ENCODE results near the gene CTNNBL1. TPM values are rescaled to one million over a fixed set of nuclear protein-coding genes. Genes with fewer than 3 reads are reported as not detected.

CTNNBL1 gene
- total RNA-seq, 1 donor from 2014 or later = 60.0 TPM

DNA sequence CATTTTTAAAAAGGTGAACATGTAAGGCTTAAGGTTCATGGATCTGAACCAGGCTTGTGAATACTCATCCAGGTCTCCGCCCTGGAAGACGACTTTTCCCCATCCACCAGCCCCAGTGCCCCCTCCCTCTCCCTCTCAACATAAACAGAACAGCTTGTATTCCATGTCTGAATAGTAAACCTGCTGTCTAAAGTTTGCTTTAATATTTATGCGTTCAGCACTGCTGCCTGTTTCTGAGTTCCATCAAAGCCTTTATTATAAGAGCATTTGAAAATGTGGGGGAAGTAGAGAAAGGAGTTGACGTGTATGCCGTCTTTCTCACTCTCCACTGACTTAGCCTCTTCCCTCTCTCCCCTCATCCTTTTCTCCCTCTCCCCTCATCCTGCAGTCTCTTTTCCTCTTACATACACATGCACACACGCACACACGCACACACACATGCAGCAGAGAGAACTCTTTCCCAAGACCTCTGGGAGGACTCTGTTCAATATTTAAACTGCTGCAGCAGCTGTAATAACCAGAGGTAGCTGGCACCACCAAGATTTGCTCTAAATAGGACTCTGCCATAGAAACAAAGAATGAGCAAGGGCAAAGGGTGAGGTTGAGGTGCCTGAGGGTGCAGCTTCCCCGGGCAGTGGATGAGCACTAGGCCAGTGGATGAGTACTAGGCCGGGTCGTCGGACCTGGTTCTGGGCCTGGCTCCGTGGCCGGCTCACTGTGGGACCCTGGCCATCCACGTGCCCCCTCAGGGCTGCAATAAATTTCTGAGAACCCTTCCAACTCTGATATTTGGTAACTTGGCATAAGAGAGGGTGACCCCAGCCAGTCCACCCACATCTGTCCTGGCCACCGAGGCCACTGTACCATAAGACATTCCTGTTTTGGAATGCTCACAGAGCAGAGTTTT, 173.7 kb downstream of the CTNNBL1 start:
- no peak for DNase-seq (ENCODE audit: extremely low spot score, unreplicated experiment)
- Mint-ChIP-seq H3K4me3 (no peak overlapping the region), H3K27me3 (no peaks in the 10 kb centered on the region), H3K9me3 (no peaks in the 10 kb centered on the region), H3K36me3 (peaks cover 18% of the 10 kb centered on the region), H3K4me1 (ENCODE audit: unreplicated experiment) (peaks cover 49% of the 10 kb centered on the region), H3K27ac (no peak overlapping the region)
- TF ChIP-seq, protein P1, sequence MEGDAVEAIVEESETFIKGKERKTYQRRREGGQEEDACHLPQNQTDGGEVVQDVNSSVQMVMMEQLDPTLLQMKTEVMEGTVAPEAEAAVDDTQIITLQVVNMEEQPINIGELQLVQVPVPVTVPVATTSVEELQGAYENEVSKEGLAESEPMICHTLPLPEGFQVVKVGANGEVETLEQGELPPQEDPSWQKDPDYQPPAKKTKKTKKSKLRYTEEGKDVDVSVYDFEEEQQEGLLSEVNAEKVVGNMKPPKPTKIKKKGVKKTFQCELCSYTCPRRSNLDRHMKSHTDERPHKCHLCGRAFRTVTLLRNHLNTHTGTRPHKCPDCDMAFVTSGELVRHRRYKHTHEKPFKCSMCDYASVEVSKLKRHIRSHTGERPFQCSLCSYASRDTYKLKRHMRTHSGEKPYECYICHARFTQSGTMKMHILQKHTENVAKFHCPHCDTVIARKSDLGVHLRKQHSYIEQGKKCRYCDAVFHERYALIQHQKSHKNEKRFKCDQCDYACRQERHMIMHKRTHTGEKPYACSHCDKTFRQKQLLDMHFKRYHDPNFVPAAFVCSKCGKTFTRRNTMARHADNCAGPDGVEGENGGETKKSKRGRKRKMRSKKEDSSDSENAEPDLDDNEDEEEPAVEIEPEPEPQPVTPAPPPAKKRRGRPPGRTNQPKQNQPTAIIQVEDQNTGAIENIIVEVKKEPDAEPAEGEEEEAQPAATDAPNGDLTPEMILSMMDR (conservative IDR thresholded peaks at IDR 0.05) = no peak

DNA sequence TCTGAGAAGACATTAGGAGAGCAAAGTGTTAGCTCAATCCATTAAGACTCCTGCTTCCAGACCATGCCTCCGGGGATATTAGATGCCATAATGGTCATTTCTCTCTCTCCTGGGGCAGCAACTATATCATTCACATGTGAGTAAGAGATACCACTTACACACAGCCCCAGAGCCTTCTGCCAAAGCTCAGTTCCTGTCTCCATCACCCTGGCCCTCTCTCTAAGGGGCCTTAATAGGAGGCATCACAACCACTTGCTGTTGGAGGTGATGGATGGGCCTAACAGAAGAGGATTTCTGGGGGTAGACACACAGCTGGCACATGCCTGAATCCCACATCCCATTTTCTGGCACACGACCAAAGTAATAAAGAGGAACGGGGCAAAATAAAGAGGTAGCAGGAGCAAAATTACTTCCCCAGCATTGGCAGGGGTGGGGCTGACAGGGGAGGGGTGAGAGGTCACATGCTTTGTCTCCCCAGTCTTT, 175.1 kb downstream of the CTNNBL1 start:
- DNase-seq (ENCODE audit: extremely low spot score, unreplicated experiment) = no peak
- Mint-ChIP-seq H3K4me3 (no peak overlapping the region), H3K27ac (no peak overlapping the region), H3K4me1 (ENCODE audit: unreplicated experiment) (peaks cover 43% of the 10 kb centered on the region), H3K36me3 (peaks cover 10% of the 10 kb centered on the region), H3K9me3 (no peaks in the 10 kb centered on the region), H3K27me3 (no peaks in the 10 kb centered on the region)
- TF ChIP-seq, protein P1 (conservative IDR thresholded peaks at IDR 0.05) = no peak

DNA sequence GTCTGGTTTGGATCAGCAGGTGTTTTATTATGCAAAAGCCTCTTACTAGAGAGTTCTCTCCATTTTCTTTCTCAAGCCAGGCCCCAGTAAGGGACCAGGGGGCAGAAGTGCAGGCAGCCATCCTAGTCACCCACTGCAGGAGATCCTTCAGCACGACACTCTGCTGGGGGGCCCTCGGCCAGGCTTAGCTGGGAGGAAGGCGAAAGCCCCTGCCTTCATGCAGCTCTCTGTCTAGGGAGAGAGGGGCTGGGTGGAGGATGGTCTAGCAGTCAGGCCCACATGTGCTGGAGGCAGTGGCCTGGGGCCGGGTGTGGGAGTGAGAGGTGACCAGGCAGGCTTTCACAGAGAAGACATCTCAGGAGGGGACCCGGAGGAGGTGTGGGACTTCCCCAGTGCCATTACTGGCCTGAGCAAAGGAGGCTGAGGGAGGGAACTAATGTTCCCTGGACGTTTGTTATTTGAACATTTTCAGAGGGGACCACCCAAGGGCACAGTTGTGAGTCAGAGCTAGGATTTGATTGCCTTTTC, 175.6 kb downstream of the CTNNBL1 start:
- Mint-ChIP-seq H3K27ac (no peak overlapping the region), H3K27me3 (no peaks in the 10 kb centered on the region), H3K4me3 (no peak overlapping the region), H3K4me1 (ENCODE audit: unreplicated experiment) (peaks cover 39% of the 10 kb centered on the region), H3K9me3 (no peaks in the 10 kb centered on the region), H3K36me3 (peaks cover 13% of the 10 kb centered on the region)
- TF ChIP-seq, protein P1 (conservative IDR thresholded peaks at IDR 0.05) = no peak
- no peak for DNase-seq (ENCODE audit: extremely low spot score, unreplicated experiment)

DNA sequence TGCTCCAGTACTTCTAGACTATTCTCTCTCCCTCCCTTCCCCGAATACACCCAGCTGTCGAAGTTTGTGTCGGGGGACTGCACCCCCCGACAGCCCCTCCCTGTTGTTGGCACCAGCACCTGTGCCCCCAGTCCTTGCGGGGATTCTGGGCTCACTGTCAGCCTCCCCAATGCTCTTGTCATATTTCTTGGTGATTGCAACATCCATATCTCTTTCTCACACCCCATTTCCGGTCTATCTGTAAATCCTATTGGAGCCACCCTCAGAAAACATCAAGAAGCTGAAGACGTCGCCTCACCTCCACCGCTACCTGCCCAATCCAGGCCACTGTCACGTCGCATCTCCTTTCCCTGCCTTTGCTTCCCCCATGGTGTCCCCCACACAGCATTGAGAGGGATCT, 176.5 kb downstream of the CTNNBL1 start:
- DNase-seq (ENCODE audit: extremely low spot score, unreplicated experiment) = no peak
- no peak overlapping the region for H3K4me3 Mint-ChIP-seq
- H3K4me1 Mint-ChIP-seq (ENCODE audit: unreplicated experiment) = peaks cover 34% of the 10 kb centered on the region
- H3K27ac Mint-ChIP-seq = peak overlapping the region; percentile 10
- TF ChIP-seq, protein P1 (conservative IDR thresholded peaks at IDR 0.05) = no peak
- H3K9me3 Mint-ChIP-seq = no peaks in the 10 kb centered on the region
- no peaks in the 10 kb centered on the region for H3K27me3 Mint-ChIP-seq
- peaks cover 13% of the 10 kb centered on the region for H3K36me3 Mint-ChIP-seq

DNA sequence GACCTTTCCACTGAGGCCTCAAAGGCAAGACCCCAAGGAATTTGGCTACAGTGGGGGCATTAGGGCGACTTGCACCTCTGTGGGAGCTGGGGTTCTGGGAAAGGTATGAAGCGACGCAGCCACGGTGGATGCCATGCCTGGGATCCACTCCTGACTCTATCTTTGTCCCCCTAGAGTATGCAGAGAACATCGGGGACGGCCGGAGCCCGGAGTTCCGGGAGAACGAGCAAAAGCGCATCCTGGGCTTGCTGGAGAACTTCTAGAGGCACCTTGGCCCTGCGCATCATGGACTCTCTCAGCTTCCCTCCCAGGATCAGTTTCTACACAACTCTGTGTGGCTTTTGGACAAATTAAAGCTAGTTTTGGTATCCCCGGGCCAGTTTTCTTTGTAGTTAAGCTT, 177.9 kb downstream of the CTNNBL1 start:
- Mint-ChIP-seq H3K27me3 (no peaks in the 10 kb centered on the region), H3K36me3 (peaks cover 13% of the 10 kb centered on the region), H3K9me3 (no peaks in the 10 kb centered on the region), H3K27ac (no peak overlapping the region), H3K4me3 (no peak overlapping the region), H3K4me1 (ENCODE audit: unreplicated experiment) (peaks cover 34% of the 10 kb centered on the region)
- no peak for DNase-seq (ENCODE audit: extremely low spot score, unreplicated experiment)
- TF ChIP-seq, protein P1 (conservative IDR thresholded peaks at IDR 0.05) = no peak

Measured in type B pancreatic cell (in vitro differentiated cells).